ENCODE results near the gene CHAD.

Gene CHAD

DNA sequence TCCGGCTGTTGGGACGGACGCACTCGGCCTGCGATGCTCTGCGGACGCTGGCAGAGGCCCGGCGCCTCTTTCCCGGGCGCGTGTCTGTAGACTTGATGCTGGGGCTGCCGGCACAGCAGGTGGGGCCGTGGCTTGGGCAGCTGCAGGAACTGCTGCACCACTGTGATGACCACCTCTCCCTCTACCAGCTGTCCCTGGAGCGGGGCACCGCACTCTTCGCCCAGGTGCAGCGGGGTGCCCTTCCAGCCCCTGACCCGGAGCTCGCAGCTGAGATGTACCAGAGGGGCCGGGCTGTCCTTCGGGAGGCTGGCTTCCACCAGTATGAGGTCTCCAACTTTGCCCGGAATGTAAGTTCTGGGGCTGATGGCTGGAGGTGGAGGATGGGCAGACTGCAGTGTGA, 13.4 kb upstream of the CHAD start:
- no peak for ATAC-seq
- TF ChIP-seq TCF4 (CRISPR knock-in tag; IDR thresholded peaks at IDR 0.05; ENCODE audit: borderline replicate concordance) (no peak), GLIS3 (CRISPR knock-in tag; IDR thresholded peaks at IDR 0.05) (no peak), ARNTL (CRISPR knock-in tag; IDR thresholded peaks at IDR 0.05; ENCODE audit: borderline replicate concordance, low read depth) (no peak), ZNF8 (CRISPR knock-in tag; IDR thresholded peaks at IDR 0.05) (no peak), ZFP3 (CRISPR knock-in tag; IDR thresholded peaks at IDR 0.05) (no peak), SNAI2 (CRISPR knock-in tag; IDR thresholded peaks at IDR 0.05) (no peak), ZNF70 (CRISPR knock-in tag; IDR thresholded peaks at IDR 0.05) (no peak), OSR1 (CRISPR knock-in tag; IDR thresholded peaks at IDR 0.05) (no peak), CSDC2 (CRISPR knock-in tag; IDR thresholded peaks at IDR 0.05) (no peak), PPARA (CRISPR knock-in tag; IDR thresholded peaks at IDR 0.05; ENCODE audit: borderline replicate concordance) (no peak), TOX (CRISPR knock-in tag; IDR thresholded peaks at IDR 0.05; ENCODE audit: borderline replicate concordance) (no peak), ISL1 (CRISPR knock-in tag; IDR thresholded peaks at IDR 0.05) (no peak)
- TF ChIP-seq, protein P1, sequence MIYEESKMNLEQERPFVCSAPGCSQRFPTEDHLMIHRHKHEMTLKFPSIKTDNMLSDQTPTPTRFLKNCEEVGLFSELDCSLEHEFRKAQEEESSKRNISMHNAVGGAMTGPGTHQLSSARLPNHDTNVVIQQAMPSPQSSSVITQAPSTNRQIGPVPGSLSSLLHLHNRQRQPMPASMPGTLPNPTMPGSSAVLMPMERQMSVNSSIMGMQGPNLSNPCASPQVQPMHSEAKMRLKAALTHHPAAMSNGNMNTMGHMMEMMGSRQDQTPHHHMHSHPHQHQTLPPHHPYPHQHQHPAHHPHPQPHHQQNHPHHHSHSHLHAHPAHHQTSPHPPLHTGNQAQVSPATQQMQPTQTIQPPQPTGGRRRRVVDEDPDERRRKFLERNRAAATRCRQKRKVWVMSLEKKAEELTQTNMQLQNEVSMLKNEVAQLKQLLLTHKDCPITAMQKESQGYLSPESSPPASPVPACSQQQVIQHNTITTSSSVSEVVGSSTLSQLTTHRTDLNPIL (CRISPR knock-in tag; IDR thresholded peaks at IDR 0.05; ENCODE audit: low read depth), result no peak
- TF ChIP-seq, protein P2, sequence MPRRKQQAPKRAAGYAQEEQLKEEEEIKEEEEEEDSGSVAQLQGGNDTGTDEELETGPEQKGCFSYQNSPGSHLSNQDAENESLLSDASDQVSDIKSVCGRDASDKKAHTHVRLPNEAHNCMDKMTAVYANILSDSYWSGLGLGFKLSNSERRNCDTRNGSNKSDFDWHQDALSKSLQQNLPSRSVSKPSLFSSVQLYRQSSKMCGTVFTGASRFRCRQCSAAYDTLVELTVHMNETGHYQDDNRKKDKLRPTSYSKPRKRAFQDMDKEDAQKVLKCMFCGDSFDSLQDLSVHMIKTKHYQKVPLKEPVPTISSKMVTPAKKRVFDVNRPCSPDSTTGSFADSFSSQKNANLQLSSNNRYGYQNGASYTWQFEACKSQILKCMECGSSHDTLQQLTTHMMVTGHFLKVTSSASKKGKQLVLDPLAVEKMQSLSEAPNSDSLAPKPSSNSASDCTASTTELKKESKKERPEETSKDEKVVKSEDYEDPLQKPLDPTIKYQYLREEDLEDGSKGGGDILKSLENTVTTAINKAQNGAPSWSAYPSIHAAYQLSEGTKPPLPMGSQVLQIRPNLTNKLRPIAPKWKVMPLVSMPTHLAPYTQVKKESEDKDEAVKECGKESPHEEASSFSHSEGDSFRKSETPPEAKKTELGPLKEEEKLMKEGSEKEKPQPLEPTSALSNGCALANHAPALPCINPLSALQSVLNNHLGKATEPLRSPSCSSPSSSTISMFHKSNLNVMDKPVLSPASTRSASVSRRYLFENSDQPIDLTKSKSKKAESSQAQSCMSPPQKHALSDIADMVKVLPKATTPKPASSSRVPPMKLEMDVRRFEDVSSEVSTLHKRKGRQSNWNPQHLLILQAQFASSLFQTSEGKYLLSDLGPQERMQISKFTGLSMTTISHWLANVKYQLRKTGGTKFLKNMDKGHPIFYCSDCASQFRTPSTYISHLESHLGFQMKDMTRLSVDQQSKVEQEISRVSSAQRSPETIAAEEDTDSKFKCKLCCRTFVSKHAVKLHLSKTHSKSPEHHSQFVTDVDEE (CRISPR knock-in tag; IDR thresholded peaks at IDR 0.05), result no peak
- TF ChIP-seq, protein P3, sequence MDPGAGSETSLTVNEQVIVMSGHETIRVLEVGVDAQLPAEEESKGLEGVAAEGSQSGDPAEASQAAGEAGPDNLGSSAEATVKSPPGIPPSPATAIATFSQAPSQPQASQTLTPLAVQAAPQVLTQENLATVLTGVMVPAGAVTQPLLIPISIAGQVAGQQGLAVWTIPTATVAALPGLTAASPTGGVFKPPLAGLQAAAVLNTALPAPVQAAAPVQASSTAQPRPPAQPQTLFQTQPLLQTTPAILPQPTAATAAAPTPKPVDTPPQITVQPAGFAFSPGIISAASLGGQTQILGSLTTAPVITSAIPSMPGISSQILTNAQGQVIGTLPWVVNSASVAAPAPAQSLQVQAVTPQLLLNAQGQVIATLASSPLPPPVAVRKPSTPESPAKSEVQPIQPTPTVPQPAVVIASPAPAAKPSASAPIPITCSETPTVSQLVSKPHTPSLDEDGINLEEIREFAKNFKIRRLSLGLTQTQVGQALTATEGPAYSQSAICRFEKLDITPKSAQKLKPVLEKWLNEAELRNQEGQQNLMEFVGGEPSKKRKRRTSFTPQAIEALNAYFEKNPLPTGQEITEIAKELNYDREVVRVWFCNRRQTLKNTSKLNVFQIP (CRISPR knock-in tag; IDR thresholded peaks at IDR 0.05; ENCODE audit: borderline replicate concordance, low read depth), result no peak

DNA sequence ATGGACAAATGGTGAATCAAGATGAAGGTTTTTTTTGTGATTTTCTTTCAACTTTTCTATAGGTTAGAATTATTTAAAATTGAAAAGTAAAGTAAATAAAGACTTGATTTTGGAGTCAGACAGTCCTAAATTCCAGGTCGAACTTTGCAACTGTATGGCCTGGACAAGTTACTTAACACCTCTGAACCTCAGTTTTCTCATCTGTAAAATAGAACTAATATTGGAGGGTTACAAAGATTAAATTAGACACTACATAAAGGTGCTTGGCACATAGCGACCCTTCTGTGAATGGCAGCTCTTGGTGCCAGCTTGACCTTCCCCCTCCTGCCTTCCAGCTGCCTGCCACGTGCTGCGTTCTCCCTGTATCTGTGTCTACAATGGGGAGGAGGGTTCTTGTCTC, 13.0 kb upstream of the CHAD start:
- ATAC-seq, result no peak

DNA sequence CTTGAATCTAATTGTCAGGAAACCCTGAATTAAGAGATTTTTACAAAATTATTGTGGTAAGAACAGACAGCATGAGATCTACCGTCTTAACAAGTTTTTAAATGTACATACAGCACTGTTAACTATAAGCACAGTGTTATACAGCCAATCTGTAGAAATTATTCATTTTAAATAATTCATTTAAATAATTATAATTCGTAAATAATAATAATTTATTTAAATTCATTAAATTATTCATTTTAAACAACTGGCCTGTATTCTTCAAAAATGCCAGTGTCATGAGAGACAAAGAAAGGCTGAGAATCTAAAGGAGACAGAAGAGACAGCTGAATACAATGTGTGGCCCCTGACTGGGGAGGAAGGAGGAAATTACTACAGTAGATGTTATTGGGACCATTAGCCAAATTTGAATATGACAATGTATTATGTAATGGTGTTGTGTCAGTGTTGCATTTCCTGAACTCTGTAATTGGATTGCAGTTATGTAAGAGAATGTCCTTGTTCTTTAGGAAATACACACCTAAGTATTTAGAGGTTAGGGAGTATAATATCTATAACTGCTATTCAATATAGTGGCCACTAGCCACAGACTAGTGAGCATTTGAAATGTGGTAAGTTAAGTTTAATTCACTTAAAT, 12.3 kb upstream of the CHAD start:
- TF ChIP-seq GLIS3 (CRISPR knock-in tag; IDR thresholded peaks at IDR 0.05), result no peak
- TF ChIP-seq OSR1 (CRISPR knock-in tag; IDR thresholded peaks at IDR 0.05), result no peak
- TF ChIP-seq ZC3H10 (CRISPR knock-in tag; IDR thresholded peaks at IDR 0.05), result no peak
- TF ChIP-seq ZNF8 (CRISPR knock-in tag; IDR thresholded peaks at IDR 0.05), result no peak
- no peak for TF ChIP-seq ZNF565 (CRISPR knock-in tag; conservative IDR thresholded peaks at IDR 0.05; ENCODE audit: low read depth)
- TF ChIP-seq, protein P1 (CRISPR knock-in tag; IDR thresholded peaks at IDR 0.05; ENCODE audit: low read depth), result no peak
- TF ChIP-seq RARB (CRISPR knock-in tag; IDR thresholded peaks at IDR 0.05), result no peak
- TF ChIP-seq, protein P4, sequence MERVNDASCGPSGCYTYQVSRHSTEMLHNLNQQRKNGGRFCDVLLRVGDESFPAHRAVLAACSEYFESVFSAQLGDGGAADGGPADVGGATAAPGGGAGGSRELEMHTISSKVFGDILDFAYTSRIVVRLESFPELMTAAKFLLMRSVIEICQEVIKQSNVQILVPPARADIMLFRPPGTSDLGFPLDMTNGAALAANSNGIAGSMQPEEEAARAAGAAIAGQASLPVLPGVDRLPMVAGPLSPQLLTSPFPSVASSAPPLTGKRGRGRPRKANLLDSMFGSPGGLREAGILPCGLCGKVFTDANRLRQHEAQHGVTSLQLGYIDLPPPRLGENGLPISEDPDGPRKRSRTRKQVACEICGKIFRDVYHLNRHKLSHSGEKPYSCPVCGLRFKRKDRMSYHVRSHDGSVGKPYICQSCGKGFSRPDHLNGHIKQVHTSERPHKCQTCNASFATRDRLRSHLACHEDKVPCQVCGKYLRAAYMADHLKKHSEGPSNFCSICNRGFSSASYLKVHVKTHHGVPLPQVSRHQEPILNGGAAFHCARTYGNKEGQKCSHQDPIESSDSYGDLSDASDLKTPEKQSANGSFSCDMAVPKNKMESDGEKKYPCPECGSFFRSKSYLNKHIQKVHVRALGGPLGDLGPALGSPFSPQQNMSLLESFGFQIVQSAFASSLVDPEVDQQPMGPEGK (CRISPR knock-in tag; IDR thresholded peaks at IDR 0.05; ENCODE audit: borderline replicate concordance), result no peak
- no peak for TF ChIP-seq BACH2 (CRISPR knock-in tag; IDR thresholded peaks at IDR 0.05; ENCODE audit: borderline replicate concordance)
- no peak for TF ChIP-seq ZFP30 (CRISPR knock-in tag; IDR thresholded peaks at IDR 0.05)
- TF ChIP-seq ZFP3 (CRISPR knock-in tag; IDR thresholded peaks at IDR 0.05), result no peak
- TF ChIP-seq ZNF70 (CRISPR knock-in tag; IDR thresholded peaks at IDR 0.05), result no peak
- no peak for TF ChIP-seq ISL1 (CRISPR knock-in tag; IDR thresholded peaks at IDR 0.05)
- ATAC-seq, result no peak

More for the DNA sequence above, 13.0 kb upstream of the CHAD start:
- TF ChIP-seq TOX (CRISPR knock-in tag; IDR thresholded peaks at IDR 0.05; ENCODE audit: borderline replicate concordance) (no peak), TCF4 (CRISPR knock-in tag; IDR thresholded peaks at IDR 0.05; ENCODE audit: borderline replicate concordance) (no peak), ZFP3 (CRISPR knock-in tag; IDR thresholded peaks at IDR 0.05) (no peak), RARB (CRISPR knock-in tag; IDR thresholded peaks at IDR 0.05) (no peak)
- TF ChIP-seq, protein P2 (CRISPR knock-in tag; IDR thresholded peaks at IDR 0.05), result no peak

All from SK-N-SH treated with all-trans-retinoic acid at 6 μM for 48 hours (cell line).